M059J (cell line): ENCODE data around the gene NPTXR. TPM values are rescaled to one million over a fixed set of nuclear protein-coding genes. Genes with fewer than 3 reads are reported as not detected.

Experiments used
- DNase-seq: peaks from one replicate; pipeline ENCODE4 v3.0.0-alpha.2; 2012; ENCODE audit warnings: low read depth
- total RNA-seq: library from RNA; depleted of rRNA; stranded (reverse); fragments of >200 nt; shearing (Covaris generic); gene quantifications from 2 replicates; pipeline ENCODE4 v1.2.3, GENCODE V29; 2014

The NPTXR gene
- total RNA-seq, 1 experiment from 2014 or later: 1.9 TPM

GRCh38 chr22:38798496-38798895, 45.3 kb downstream of the NPTXR start:
- no peak for DNase-seq

DNA sequence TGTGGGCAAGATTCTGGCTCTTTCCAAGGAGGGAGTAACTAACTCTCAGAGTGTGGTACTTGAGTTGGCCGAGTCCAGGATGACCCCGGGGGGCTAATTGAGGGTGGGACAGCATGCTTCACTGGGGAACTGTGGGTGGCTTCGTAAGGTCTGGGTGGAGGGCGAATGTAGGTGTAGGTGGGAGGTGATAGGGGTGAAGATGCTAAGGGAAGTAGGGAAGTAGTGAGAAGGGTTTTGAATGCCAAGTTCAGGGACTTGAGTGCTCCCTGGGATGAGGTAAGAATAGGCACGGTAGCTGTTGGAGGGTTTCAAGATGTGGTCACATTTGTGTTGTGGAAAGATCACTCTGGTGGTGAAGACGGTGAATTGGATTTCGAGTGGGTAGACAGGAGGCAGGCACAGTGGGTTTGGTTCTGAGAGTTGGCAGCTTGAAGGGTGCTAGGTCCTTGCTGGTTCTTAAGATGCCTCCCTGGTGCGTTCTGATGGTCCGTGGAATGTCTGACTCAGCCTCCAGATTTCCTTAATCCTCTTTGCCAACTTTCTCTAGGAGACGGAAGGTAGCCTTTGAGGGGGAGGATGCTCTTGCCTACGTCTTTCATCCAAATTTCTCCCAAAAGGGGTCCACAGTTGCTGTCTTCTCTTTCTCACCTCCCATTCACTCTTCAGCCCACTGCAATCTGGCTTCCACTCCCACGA, 47.4 kb downstream of the NPTXR start:
- DNase-seq: peak; percentile 47

- DNase-seq: no peak
These were observed 48.3 kb downstream of the NPTXR start for GRCh38 chr22:38795569-38795968.

DNA sequence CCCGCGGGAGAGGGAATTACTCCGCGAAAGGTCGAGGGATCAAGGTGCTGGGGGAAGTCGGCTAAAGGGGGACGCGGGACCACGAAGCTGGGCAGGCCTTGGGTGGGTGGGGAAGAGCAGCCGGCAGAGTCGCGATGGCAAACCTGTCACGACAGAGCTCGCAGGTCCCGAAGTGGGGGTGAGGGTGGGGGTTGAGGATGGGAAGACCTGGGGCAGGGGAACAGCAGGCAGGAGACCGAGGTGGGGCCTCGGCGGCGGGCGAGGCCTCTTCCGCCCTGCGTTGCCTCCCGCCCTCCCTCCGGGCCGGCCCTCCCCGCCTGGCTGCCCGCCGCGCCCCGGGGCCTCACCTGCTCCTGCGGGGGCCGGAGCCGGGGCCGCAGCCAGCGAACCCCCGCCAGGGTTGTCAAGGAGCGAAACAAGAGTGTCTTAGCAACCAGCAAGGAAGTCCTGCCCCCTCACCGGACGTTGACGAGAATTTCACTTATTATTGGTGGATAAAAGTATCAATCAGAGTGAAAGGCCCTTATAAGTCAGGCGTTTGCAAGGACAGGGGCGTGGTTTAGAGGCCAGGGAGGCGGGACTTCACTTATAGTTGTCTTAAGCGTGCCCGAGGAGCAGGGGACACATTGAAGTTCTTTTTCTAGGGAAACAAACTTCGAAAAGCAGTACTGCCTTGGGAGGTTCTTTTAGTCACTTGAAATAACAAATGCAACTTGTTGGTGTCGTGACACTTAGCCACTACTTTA, 49.9 kb downstream of the NPTXR start, which contains the start of gene DNAL4:
Gene DNAL4, minus strand, starts transcription at position 423 of the 746 bp plus-strand sequence. CDS start 11,412 bp downstream, outside the sequence.
- DNase-seq: peak; percentile 97

DNA sequence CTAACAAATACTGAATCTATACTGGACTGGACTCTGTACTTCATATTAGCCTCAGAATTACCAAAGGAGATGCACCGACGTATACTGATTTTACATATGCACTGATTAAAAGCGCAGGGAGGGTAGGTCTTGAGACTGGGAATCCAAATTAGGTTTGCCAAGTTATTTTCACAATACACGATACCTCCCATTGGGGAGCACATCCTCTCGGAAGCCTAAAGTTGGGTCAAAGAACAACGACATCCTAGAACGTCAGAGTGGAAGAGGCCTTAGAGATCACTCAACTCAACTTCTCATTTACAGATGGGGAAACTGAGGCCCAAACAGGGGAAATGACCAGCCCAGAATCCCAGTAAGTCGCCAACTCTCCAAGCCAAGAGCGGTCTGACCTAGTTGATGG, 50.5 kb downstream of the NPTXR start:
- DNase-seq: no peak

DNA sequence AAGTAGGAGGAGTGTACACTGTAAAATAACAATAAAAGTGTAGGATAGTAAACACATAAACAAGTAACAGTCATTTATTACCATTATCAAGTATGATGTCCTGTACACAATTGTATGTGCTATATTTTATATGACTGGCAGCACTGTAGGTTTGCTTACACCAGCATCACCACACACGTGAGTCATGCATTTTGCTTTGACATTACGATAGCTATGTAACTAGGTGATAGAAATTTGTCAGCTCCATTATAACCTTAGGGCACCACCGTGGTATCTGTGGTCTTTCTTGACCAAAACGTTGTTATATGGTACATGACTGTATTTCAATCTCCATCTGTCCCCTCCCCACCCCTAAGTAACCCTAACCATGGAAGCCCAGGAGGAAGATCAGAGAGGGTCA, 51.0 kb downstream of the NPTXR start:
- DNase-seq: peak; percentile 79

DNA sequence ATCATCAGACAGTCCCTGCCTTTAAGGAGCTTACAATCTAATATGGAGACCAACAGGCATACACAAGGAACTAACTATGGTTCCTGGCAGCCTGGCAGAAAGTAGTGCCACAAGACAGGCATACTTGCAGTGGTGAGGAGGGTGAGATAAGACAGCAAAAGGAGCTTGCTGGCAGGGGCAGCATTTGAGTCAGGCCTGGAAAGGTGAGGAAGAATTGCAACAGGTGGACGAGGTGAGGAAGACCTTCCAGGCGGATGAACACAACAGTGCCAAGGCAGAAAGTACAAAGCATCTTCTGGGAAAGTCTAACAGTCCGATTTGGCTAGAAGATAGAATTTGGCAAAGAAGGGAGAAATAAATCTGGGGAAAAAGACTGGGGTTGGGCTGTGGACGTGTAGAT, 54.2 kb downstream of the NPTXR start:
- no peak for DNase-seq

DNA sequence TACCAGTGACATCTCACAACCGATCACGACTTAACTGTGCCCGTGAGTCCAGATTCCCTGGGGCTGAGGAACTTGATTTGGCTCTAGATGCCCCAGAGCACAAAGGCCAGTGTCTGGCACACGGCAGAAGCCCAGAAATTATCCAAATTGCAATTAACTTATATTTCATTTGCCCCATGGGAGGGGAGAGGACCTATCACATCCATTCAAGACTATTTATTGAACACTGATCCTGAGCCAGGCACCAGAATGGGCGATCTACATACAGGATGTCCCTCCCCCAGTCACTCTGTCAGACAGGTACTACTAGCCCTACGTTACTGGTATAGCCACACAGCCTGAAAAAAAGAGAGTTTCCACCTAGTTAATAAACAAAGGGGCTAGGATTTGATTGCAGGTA, 55.0 kb downstream of the NPTXR start:
- DNase-seq: no peak

- DNase-seq: peak; percentile 92
These were observed 55.6 kb downstream of the NPTXR start for GRCh38 chr22:38788021-38788816.

GRCh38 chr22:38786631-38787030, 57.2 kb downstream of the NPTXR start:
- no peak for DNase-seq

DNA sequence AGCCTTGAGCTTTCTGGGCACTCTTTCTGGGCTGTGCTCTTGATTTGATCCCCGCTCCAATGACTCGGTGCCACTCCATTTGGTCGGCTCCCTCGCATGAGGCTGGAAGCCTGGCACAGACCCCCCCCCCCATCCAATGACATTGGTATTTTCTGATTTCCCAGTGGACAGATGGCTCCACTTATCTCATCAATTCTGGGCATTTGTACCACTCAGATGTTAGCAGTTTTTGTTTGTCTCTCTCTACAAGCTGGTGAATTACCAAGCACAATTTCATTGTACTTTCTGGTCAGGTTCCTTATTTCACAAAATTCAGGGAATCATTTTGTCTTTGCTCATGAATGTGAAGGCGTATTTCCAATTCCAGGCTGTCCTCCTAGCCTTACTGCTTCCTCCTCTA, 59.0 kb downstream of the NPTXR start:
- no peak for DNase-seq

DNA sequence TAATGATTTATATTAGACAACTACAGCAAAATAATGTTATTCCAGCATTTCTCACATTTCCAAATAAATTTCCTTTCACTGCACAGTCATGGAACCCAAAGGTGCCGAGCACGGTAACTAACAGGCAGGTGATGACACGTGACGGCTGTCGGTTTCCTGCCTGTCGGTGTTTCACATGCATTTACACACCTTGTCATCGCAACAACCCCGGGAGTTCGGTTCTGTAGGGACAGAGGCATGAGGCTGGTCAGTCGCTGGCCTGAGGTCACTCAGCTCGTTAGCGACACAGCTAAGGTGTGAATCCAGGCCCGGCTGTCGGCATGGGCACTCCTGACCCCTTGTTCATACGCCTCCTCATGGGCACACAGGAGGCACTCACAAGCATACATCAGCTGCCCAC, 59.8 kb downstream of the NPTXR start:
- no peak for DNase-seq

DNA sequence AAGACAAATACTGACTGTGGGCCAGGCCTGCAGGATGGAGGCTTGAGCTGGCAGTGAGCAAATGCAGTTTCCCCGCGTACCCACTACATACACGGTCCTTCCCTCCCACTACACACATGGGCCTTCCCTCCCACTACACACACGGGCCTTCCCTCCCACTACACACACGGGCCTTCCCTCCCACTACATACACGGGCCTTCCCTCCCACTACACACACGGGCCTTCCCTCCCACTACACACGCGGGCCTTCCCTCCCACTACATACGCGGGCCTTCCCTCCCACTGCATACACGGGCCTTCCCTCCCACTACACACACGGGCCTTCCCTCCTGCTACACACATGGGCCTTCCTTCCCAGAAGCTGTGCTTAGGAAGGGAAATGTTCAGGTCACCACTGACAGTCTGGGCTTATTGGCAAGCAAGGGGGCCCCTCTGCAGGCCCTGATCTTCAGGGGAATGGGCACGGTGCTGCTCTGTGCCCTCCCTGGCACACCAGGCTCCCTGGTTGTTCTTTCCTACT, 60.7 kb downstream of the NPTXR start:
- no peak for DNase-seq

GRCh38 chr22:38782402-38783094, 61.3 kb downstream of the NPTXR start:
- DNase-seq: no peak

DNA sequence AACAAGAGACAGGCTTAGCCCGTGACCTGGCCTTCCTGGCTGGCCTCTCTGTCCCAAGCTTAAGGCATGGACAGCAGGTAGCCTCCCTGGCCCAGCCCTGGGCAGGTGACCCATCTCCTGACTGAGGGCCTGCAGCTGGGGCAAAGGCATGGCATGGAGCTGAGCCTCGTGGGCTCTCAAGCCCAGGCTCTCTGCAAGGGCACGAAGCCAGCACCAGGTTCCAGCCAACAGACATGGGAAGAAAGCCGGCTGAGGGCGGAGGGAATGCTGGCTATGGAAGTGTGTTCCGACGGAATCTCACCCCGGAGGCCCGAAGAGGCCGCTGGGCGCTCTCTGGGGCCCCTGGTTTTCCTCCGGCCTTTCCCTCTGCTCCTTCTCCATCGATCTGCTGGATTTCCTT, 62.8 kb downstream of the NPTXR start:
- DNase-seq: no peak

- no peak for DNase-seq
These were observed 66.6 kb downstream of the NPTXR start for GRCh38 chr22:38777087-38777671.

GRCh38 chr22:38776086-38776485, 67.7 kb downstream of the NPTXR start:
- DNase-seq: no peak

DNA sequence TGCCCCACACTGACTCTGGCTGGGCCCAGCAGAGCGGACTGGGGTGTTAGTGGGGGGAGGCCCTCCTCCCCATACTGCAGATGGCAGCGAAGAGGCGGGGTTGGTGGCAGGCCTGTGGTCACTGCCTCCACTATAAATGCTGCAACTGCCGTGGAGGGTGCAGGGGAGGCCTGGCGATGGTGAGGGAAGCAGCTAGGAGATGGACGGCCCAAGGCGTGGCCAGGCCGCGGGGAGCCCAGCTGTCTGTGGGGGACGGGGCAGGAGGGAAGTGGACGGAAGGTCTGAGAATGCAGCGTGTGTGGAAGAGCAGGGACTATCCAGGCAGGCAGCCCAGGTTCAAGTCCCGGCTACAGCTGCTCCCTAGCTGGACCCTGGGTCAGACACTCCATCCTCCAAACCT, 68.2 kb downstream of the NPTXR start:
- DNase-seq: no peak

GRCh38 chr22:38774496-38775166, 69.2 kb downstream of the NPTXR start:
- DNase-seq: no peak

- DNase-seq: no peak
These were observed 70.4 kb downstream of the NPTXR start for GRCh38 chr22:38773363-38773946.

GRCh38 chr22:38772623-38772873, 71.3 kb downstream of the NPTXR start:
- DNase-seq: no peak
